Ramos (cell line): ENCODE results near the gene THSD7A.

ENCODE experiments used
- in situ Hi-C: fragments of 300-500 bp; cut with MboI; formaldehyde crosslinking; loops from one replicate; pipeline ENCODE4 v1.14.3; 2022; ENCODE audit warnings: low sequenced_read_pairs; ENCODE audit not compliant: unreplicated experiment

The THSD7A gene

GRCh38 chr7:11709196-11709595, 122.8 kb downstream of the THSD7A start:
- in situ Hi-C loops = no loop called here

- in situ Hi-C loops = no loop called here
Measured at GRCh38 chr7:11707606-11708193, 124.3 kb downstream of the THSD7A start.

GRCh38 chr7:11706666-11707605, 125.1 kb downstream of the THSD7A start:
- in situ Hi-C loops = no loop called here

GRCh38 chr7:11703829-11704228, 128.2 kb downstream of the THSD7A start:
- in situ Hi-C loops = no loop called here

- in situ Hi-C loops = no loop called here
Measured at GRCh38 chr7:11702938-11703337, 129.1 kb downstream of the THSD7A start.

GRCh38 chr7:11701829-11702560, 130.0 kb downstream of the THSD7A start:
- in situ Hi-C loops = no loop called here

GRCh38 chr7:11699666-11700065, 132.3 kb downstream of the THSD7A start:
- in situ Hi-C loops = no loop called here

GRCh38 chr7:11698384-11698871, 133.6 kb downstream of the THSD7A start:
- in situ Hi-C loops = no loop called here

- in situ Hi-C loops = no loop called here
Measured at GRCh38 chr7:11690395-11690794, 141.6 kb downstream of the THSD7A start.

- in situ Hi-C loops = no loop called here
Measured at GRCh38 chr7:11689096-11689495, 142.9 kb downstream of the THSD7A start.

- in situ Hi-C loops = no loop called here
Measured at GRCh38 chr7:11681461-11681860, 150.5 kb downstream of the THSD7A start.

- in situ Hi-C loops = no loop called here
Measured at GRCh38 chr7:11675163-11675562, 156.8 kb downstream of the THSD7A start.

GRCh38 chr7:11668727-11669126, 163.3 kb downstream of the THSD7A start:
- in situ Hi-C loops = no loop called here

GRCh38 chr7:11667810-11668185, 164.2 kb downstream of the THSD7A start:
- in situ Hi-C loops = no loop called here

GRCh38 chr7:11667071-11667809, 164.8 kb downstream of the THSD7A start:
- in situ Hi-C loops = no loop called here

- in situ Hi-C loops = no loop called here
Measured at GRCh38 chr7:11665357-11665756, 166.6 kb downstream of the THSD7A start.

- in situ Hi-C loops = no loop called here
Measured at GRCh38 chr7:11655642-11656041, 176.4 kb downstream of the THSD7A start.

- in situ Hi-C loops = no loop called here
Measured at GRCh38 chr7:11655163-11655562, 176.8 kb downstream of the THSD7A start.

GRCh38 chr7:11650500-11650899, 181.5 kb downstream of the THSD7A start:
- in situ Hi-C loops = no loop called here

GRCh38 chr7:11650030-11650429, 182.0 kb downstream of the THSD7A start:
- in situ Hi-C loops = no loop called here
